ENCODE measurements around the gene HS3ST6.
"Not testable (repeated sequence)": the region's sequence is repeated elsewhere in the genome, so short reads cannot be mapped to it uniquely, and the experiment has no call there.

HS3ST6 gene

GRCh38 chr16:1909561-1910231, 8.5 kb downstream of the HS3ST6 start:
- peaks cover 18% of the 10 kb centered on the region for H3K27me3 Mint-ChIP-seq
- no peaks in the 10 kb centered on the region for H3K36me3 Mint-ChIP-seq (ENCODE audit: low read depth)
- no peak overlapping the region for H3K27ac Mint-ChIP-seq
- H3K9me3 Mint-ChIP-seq, result no peaks in the 10 kb centered on the region
- H3K4me3 Mint-ChIP-seq, result no peak overlapping the region
- no peak for DNase-seq
- H3K4me1 Mint-ChIP-seq (ENCODE audit: low read depth), result no peaks in the 10 kb centered on the region

GRCh38 chr16:1908983-1909382, 9.2 kb downstream of the HS3ST6 start:
- peaks cover 14% of the 10 kb centered on the region for H3K27me3 Mint-ChIP-seq
- H3K4me1 Mint-ChIP-seq (ENCODE audit: low read depth), result no peaks in the 10 kb centered on the region
- no peaks in the 10 kb centered on the region for H3K36me3 Mint-ChIP-seq (ENCODE audit: low read depth)
- DNase-seq, result no peak
- no peak overlapping the region for H3K4me3 Mint-ChIP-seq
- no peaks in the 10 kb centered on the region for H3K9me3 Mint-ChIP-seq
- H3K27ac Mint-ChIP-seq, result no peak overlapping the region

GRCh38 chr16:1908184-1908583, 10.0 kb downstream of the HS3ST6 start:
- H3K4me1 Mint-ChIP-seq (ENCODE audit: low read depth), result no peaks in the 10 kb centered on the region
- no peaks in the 10 kb centered on the region for H3K9me3 Mint-ChIP-seq
- peaks cover 14% of the 10 kb centered on the region for H3K27me3 Mint-ChIP-seq
- no peaks in the 10 kb centered on the region for H3K36me3 Mint-ChIP-seq (ENCODE audit: low read depth)
- no peak for DNase-seq
- no peak overlapping the region for H3K27ac Mint-ChIP-seq
- no peak overlapping the region for H3K4me3 Mint-ChIP-seq

- Mint-ChIP-seq H3K4me1 (ENCODE audit: low read depth) (no peaks in the 10 kb centered on the region), H3K36me3 (ENCODE audit: low read depth) (no peaks in the 10 kb centered on the region), H3K4me3 (no peak overlapping the region), H3K27me3 (peaks cover 14% of the 10 kb centered on the region), H3K27ac (no peak overlapping the region), H3K9me3 (no peaks in the 10 kb centered on the region)
- DNase-seq, result no peak
Observed at GRCh38 chr16:1907226-1907860, 10.9 kb downstream of the HS3ST6 start.

- DNase-seq, result no peak
- Mint-ChIP-seq H3K4me3 (no peak overlapping the region), H3K27me3 (peaks cover 14% of the 10 kb centered on the region), H3K27ac (no peak overlapping the region), H3K4me1 (ENCODE audit: low read depth) (no peaks in the 10 kb centered on the region), H3K36me3 (ENCODE audit: low read depth) (no peaks in the 10 kb centered on the region), H3K9me3 (no peaks in the 10 kb centered on the region)
Observed at GRCh38 chr16:1906846-1907165, 11.4 kb downstream of the HS3ST6 start.

GRCh38 chr16:1906055-1906845, 12.0 kb downstream of the HS3ST6 start:
- Mint-ChIP-seq H3K9me3 (no peaks in the 10 kb centered on the region), H3K36me3 (ENCODE audit: low read depth) (no peaks in the 10 kb centered on the region), H3K27me3 (peaks cover 14% of the 10 kb centered on the region), H3K4me1 (ENCODE audit: low read depth) (no peaks in the 10 kb centered on the region), H3K27ac (no peak overlapping the region), H3K4me3 (no peak overlapping the region)
- DNase-seq, result no peak

GRCh38 chr16:1903845-1904840, 14.1 kb downstream of the HS3ST6 start:
- Mint-ChIP-seq H3K36me3 (ENCODE audit: low read depth) (no peaks in the 10 kb centered on the region), H3K27me3 (peaks cover 14% of the 10 kb centered on the region), H3K4me1 (ENCODE audit: low read depth) (no peaks in the 10 kb centered on the region), H3K4me3 (no peak overlapping the region), H3K27ac (no peak overlapping the region), H3K9me3 (no peaks in the 10 kb centered on the region)
- no peak for DNase-seq

GRCh38 chr16:1903220-1903574, 15.0 kb downstream of the HS3ST6 start:
- no peak for DNase-seq

GRCh38 chr16:1902547-1903219, 15.5 kb downstream of the HS3ST6 start:
- Mint-ChIP-seq H3K9me3 (no peaks in the 10 kb centered on the region), H3K4me3 (no peak overlapping the region), H3K36me3 (ENCODE audit: low read depth) (no peaks in the 10 kb centered on the region), H3K27me3 (peaks cover 4% of the 10 kb centered on the region), H3K27ac (no peak overlapping the region), H3K4me1 (ENCODE audit: low read depth) (no peaks in the 10 kb centered on the region)
- no peak for DNase-seq

More at GRCh38 chr16:1903220-1903574, 15.0 kb downstream of the HS3ST6 start:
- Mint-ChIP-seq H3K9me3 (no peaks in the 10 kb centered on the region), H3K27ac (no peak overlapping the region), H3K27me3 (peaks cover 7% of the 10 kb centered on the region), H3K4me1 (ENCODE audit: low read depth) (no peaks in the 10 kb centered on the region), H3K36me3 (ENCODE audit: low read depth) (no peaks in the 10 kb centered on the region), H3K4me3 (no peak overlapping the region)

- H3K4me1 Mint-ChIP-seq (ENCODE audit: low read depth), result no peaks in the 10 kb centered on the region
- no peak for DNase-seq
- peaks cover 5% of the 10 kb centered on the region for H3K27me3 Mint-ChIP-seq
- no peaks in the 10 kb centered on the region for H3K9me3 Mint-ChIP-seq
- no peak overlapping the region for H3K4me3 Mint-ChIP-seq
- no peaks in the 10 kb centered on the region for H3K36me3 Mint-ChIP-seq (ENCODE audit: low read depth)
- H3K27ac Mint-ChIP-seq, result no peak overlapping the region
Observed at GRCh38 chr16:1900452-1900774, 17.8 kb downstream of the HS3ST6 start.

- Mint-ChIP-seq H3K9me3 (no peaks in the 10 kb centered on the region), H3K36me3 (ENCODE audit: low read depth) (no peaks in the 10 kb centered on the region), H3K27me3 (peaks cover 5% of the 10 kb centered on the region), H3K27ac (no peak overlapping the region), H3K4me3 (no peak overlapping the region), H3K4me1 (ENCODE audit: low read depth) (no peaks in the 10 kb centered on the region)
- no peak for DNase-seq
Observed at GRCh38 chr16:1899641-1900451, 18.4 kb downstream of the HS3ST6 start.

GRCh38 chr16:1897692-1898091, 20.5 kb downstream of the HS3ST6 start:
- H3K36me3 Mint-ChIP-seq (ENCODE audit: low read depth); DNase-seq: not testable (repeated sequence)

GRCh38 chr16:1895949-1896675, 22.1 kb downstream of the HS3ST6 start:
- no peaks in the 10 kb centered on the region for H3K9me3 Mint-ChIP-seq
- no peak overlapping the region for H3K27ac Mint-ChIP-seq
- H3K4me3 Mint-ChIP-seq, result no peak overlapping the region
- no peak for DNase-seq
- H3K4me1 Mint-ChIP-seq (ENCODE audit: low read depth), result no peaks in the 10 kb centered on the region
- H3K27me3 Mint-ChIP-seq, result peaks cover 11% of the 10 kb centered on the region
- H3K36me3 Mint-ChIP-seq (ENCODE audit: low read depth), result no peaks in the 10 kb centered on the region

More at GRCh38 chr16:1897692-1898091, 20.5 kb downstream of the HS3ST6 start:
- not testable (repeated sequence) for H3K27ac Mint-ChIP-seq; H3K9me3 Mint-ChIP-seq; H3K4me1 Mint-ChIP-seq (ENCODE audit: low read depth); H3K4me3 Mint-ChIP-seq
- peaks cover 11% of the 10 kb centered on the region for H3K27me3 Mint-ChIP-seq

All from activated T-cell treated with anti-CD3 and anti-CD28 coated beads, Interleukin-2, amount 50 U/mL, for 24 hours (primary cell).